Pancreas (tissue), 10 donors: Measurements from ENCODE around the gene NRXN2. TPM values are rescaled to one million over a fixed set of nuclear protein-coding genes. Genes with fewer than 3 reads are reported as not detected.

Experiments used
- ATAC-seq, 4 donors: fragments of 200-7000 bp; cut with Tn5 transposase; one replicate each; pipeline versions ENCODE4 v1.8.0 to v1.9.1; 2020; ENCODE audit warnings: mild to moderate bottlenecking in 4 of 4, moderate library complexity in 4 of 4
- DNase-seq, 6 donors: peaks; one replicate each; pipeline ENCODE4 v3.0.0-alpha.2; 2020
- FAIRE-seq: peaks from 2 replicates; lab custom pipeline; 2012; peaks lifted over from hg19 to GRCh38; lab: Jason Lieb, UNC
- H3K27ac ChIP-seq, 4 donors: fragments of 200-600 bp; sonication (generic); 1 replicate in 3 of 4; 2 replicates in 1 of 4; pipeline versions ENCODE4 v1.5.0 to v1.8.0; 2020
- H3K27me3 ChIP-seq, 4 donors: fragments of 200-600 bp; one replicate each; pipeline ENCODE4 v1.8.0; 2021
- H3K36me3 ChIP-seq, 3 donors: fragments of 200-600 bp; sonication (generic) in 1 of 3; one replicate each; pipeline versions ENCODE4 v1.5.0 to v1.8.0; 2020 to 2021
- H3K4me1 ChIP-seq, 3 donors: fragments of 200-600 bp; one replicate each; pipeline ENCODE4 v1.8.0; 2021
- H3K4me3 ChIP-seq, 4 donors: fragments of 200-600 bp; sonication (generic) in 2 of 4; one replicate each; pipeline versions ENCODE4 v1.5.0 to v1.8.0; 2020 to 2021
- H3K9me3 ChIP-seq, 4 donors: fragments of 200-600 bp; one replicate each; pipeline ENCODE4 v1.8.0; 2021
- CTCF ChIP-seq, 4 donors: fragments of 200-600 bp; sonication (generic) in 3 of 4; IDR thresholded peaks; one replicate each; pipeline versions ENCODE4 v1.5.0 to v1.8.0; 2021; ENCODE audit warnings: antibody characterized with exemption in 4 of 4
- WGBS, 2 donors: extraction: QIAGEN DNeasy Blood & Tissue Kit; methylation state at CpG; one replicate each; pipeline ENCODE4 v1.1.7; 2013; 5-methylcytosine and 5-hydroxymethylcytosine counted together
- intact Hi-C, 3 donors: fragments of 100-400 bp; cut with DNase I; formaldehyde crosslinking; loops; one replicate each; pipeline versions ENCODE4 v1.11.1 to v1.14.2; 2022
- polyA plus RNA-seq, 2 donors: library from polyadenylated mRNA; stranded (reverse); fragments of 200-250 nt; gene quantifications; one replicate each; pipeline ENCODE4 v1.2.3, GENCODE V29; 2013
- total RNA-seq, 6 donors: library from RNA; stranded (reverse); fragmentation: NEBNext Ultra II Directional in 4 of 6; extraction: Animal tissue kit (Norgen Biotek cat#: 25700) in 4 of 6; gene quantifications; one replicate each; pipeline versions ENCODE4 v1.2.1 to v1.2.4, GENCODE V29; 2021 to 2023
- donor health status: healthy with polysubstance abuse.
- donor health status: DM: no; HTN: no; CAD: no; lungs with moderate emphysema.
- donor health status: DM: no; HTN: no; CAD: no.
- donor health status: control.
- donor health status: control.
- donor health status: Bipolar disorder and iron deficiency.
- donor health status: DM: yes; HTN: yes; CAD: no.
- donor health status: DM: no; HTN: no; CAD: no.
- donor health status: DM: no; HTN: no; CAD: no.
- donor health status: DM: yes; HTN: yes; CAD: no.

NRXN2 gene
- total and polyA plus RNA-seq, 8 donors = 0.69 to 10.8 (median 2.1) TPM

GRCh38 chr11:64716473-64717267, 6.3 kb downstream of the NRXN2 start:
- no peak overlapping the region for H3K4me3 ChIP-seq
- H3K27me3 ChIP-seq = peaks cover 0 to 11% (median 0%) of the 10 kb centered on the region in 4 donors
- H3K4me1 ChIP-seq = no peaks in the 10 kb centered on the region
- WGBS, 2 donors = 40 to 48% methylated on average over 19 to 21 of the region's 21 CpGs
- intact Hi-C loops = no loop called here
- DNase-seq = peak in 1 of 6 donors; percentile 37
- H3K9me3 ChIP-seq = no peaks in the 10 kb centered on the region
- no peak for FAIRE-seq
- no peak overlapping the region for H3K27ac ChIP-seq
- H3K36me3 ChIP-seq = no peaks in the 10 kb centered on the region
- ATAC-seq = no peak
- TF ChIP-seq CTCF (IDR thresholded peaks at IDR 0.05) = no peak

- FAIRE-seq (no peak), ATAC-seq (no peak), DNase-seq (no peak)
- no peak for TF ChIP-seq CTCF (IDR thresholded peaks at IDR 0.05)
- Histone ChIP-seq H3K9me3 (no peaks in the 10 kb centered on the region), H3K27ac (no peak overlapping the region), H3K27me3 (peaks cover 0 to 19% (median 2%) of the 10 kb centered on the region in 4 donors), H3K36me3 (no peaks in the 10 kb centered on the region), H3K4me3 (no peak overlapping the region), H3K4me1 (no peaks in the 10 kb centered on the region)
- intact Hi-C loops = no loop called here
- WGBS, 2 donors = 39 to 42% methylated on average over 13 of the region's 13 CpGs
Observed at GRCh38 chr11:64715756-64716472, 7.1 kb downstream of the NRXN2 start.

- no peaks in the 10 kb centered on the region for H3K9me3 ChIP-seq
- H3K27me3 ChIP-seq = peaks cover 0 to 27% (median 4%) of the 10 kb centered on the region in 4 donors
- H3K36me3 ChIP-seq = no peaks in the 10 kb centered on the region
- H3K4me1 ChIP-seq = no peaks in the 10 kb centered on the region
- no peak overlapping the region for H3K4me3 ChIP-seq
- ATAC-seq (no peak), FAIRE-seq (no peak), DNase-seq (no peak)
- TF ChIP-seq CTCF (IDR thresholded peaks at IDR 0.05) = no peak
- intact Hi-C loops = no loop called here
- H3K27ac ChIP-seq = no peak overlapping the region
- 15 to 17% methylated on average over 5 of the region's 5 CpGs for WGBS, 2 donors
Observed at GRCh38 chr11:64715110-64715509, 7.9 kb downstream of the NRXN2 start.

GRCh38 chr11:64714666-64715065, 8.3 kb downstream of the NRXN2 start:
- no peaks in the 10 kb centered on the region for H3K4me1 ChIP-seq
- intact Hi-C loops = no loop called here
- no peak overlapping the region for H3K4me3 ChIP-seq
- H3K9me3 ChIP-seq = no peaks in the 10 kb centered on the region
- no peak for TF ChIP-seq CTCF (IDR thresholded peaks at IDR 0.05)
- no peak overlapping the region for H3K27ac ChIP-seq
- FAIRE-seq = no peak
- no peaks in the 10 kb centered on the region for H3K36me3 ChIP-seq
- peaks cover 0 to 28% (median 5%) of the 10 kb centered on the region in 4 donors for H3K27me3 ChIP-seq
- no peak for DNase-seq
- ATAC-seq = no peak
- WGBS, 2 donors = 39 to 55% methylated on average over 5 of the region's 5 CpGs
